ENCODE data around the gene SEC61B.

The SEC61B gene

GRCh38 chr9:99253134-99253533 lies 31.1 kb downstream of the SEC61B start:
- no peak for TF ChIP-seq SPI1 (IDR thresholded peaks at IDR 0.05; ENCODE audit: low read depth, low read length)
- no peak for TF ChIP-seq PAX5 (IDR thresholded peaks at IDR 0.05; ENCODE audit: insufficient read depth, low read length, severe bottlenecking)
- TF ChIP-seq POU2F2 (IDR thresholded peaks at IDR 0.05; ENCODE audit: low read depth, low read length): peak; percentile 80
- peak; percentile 52; the same call in 1 of the 2 replicates for TF ChIP-seq POLR2A (IDR thresholded peaks at IDR 0.05; ENCODE audit: low read depth, low read length)
- 0 out of 2 replicates have a peak, but pooled peaks have one; percentile 40 for TF ChIP-seq TAF1 (IDR thresholded peaks at IDR 0.05; ENCODE audit: low read depth, low read length)
- TF ChIP-seq POLR2AphosphoS5 (IDR thresholded peaks at IDR 0.05; ENCODE audit: low read depth, low read length): peak; percentile 61
- DNase-seq (ENCODE audit: insufficient read length, low spot score) (no peak), FAIRE-seq (no peak)

DNA sequence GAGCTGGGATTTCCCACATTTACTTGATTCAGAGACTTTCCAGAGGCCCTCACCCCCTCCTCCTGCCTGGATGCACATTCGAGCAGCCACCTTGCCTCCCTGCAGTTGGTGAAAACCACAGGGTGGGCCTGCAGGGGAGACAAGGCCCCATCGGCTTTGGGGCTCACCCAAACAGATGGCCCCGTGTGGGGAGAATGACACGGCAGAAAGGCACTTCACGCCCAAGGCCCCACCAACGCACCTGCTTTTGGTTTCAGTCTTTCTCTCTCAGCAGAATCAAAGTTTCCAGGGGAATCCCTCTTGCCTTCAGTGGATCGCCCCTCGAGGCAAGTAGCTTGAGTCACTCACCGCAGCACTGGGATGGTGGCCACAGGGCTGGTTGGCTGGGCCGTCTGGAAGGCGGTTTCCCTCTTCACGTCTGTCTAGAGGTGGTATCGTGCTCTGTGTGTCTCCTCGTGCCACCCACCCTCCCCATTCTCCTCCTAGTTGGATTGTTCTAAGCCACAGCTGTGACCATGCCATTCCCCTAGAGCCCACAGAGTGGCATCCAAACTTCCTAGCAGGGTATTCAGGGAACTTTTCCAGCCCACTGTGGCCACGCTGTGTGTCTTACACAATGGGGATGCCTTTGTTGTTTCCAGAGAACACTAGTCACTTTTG lies 31.8 kb downstream of the SEC61B start:
- FAIRE-seq (peak; percentile 99), DNase-seq (ENCODE audit: insufficient read length, low spot score) (peak; percentile 46)
- peak; percentile 41; the same call in 1 of the 2 replicates for TF ChIP-seq POLR2A (IDR thresholded peaks at IDR 0.05; ENCODE audit: low read depth, low read length)
- peak; percentile 80 for TF ChIP-seq POU2F2 (IDR thresholded peaks at IDR 0.05; ENCODE audit: low read depth, low read length)
- TF ChIP-seq POLR2AphosphoS5 (IDR thresholded peaks at IDR 0.05; ENCODE audit: low read depth, low read length): peak; percentile 2; the same call in 1 of the 2 replicates
- no peak for TF ChIP-seq PAX5 (IDR thresholded peaks at IDR 0.05; ENCODE audit: insufficient read depth, low read length, severe bottlenecking)

DNA sequence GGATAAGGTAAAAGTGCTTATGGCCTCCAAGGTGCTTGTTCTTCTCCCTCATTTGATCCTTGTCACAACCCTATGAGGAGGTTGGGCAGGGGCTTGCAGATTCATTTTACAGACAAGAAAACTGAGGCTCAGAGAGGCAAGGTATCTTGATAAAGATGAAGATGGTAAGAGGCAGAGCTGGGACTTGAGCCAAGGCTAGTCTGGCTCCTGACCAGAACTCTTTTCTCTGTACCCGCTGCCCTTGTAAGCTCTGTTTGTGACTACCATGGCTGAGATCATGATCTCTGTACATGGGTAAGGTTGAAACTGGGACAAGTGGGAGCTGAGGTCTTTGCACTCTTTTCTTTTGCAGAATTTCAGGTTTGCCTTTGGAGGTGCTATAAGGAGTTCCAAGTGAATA lies 33.6 kb downstream of the SEC61B start:
- DNase-seq (ENCODE audit: insufficient read length, low spot score) (no peak), FAIRE-seq (no peak)
- no peak for TF ChIP-seq PAX5 (IDR thresholded peaks at IDR 0.05; ENCODE audit: insufficient read depth, low read length, severe bottlenecking)

- no peak for DNase-seq (ENCODE audit: insufficient read length, low spot score)
- TF ChIP-seq SPI1 (IDR thresholded peaks at IDR 0.05; ENCODE audit: low read depth, low read length) (no peak), POLR2A (IDR thresholded peaks at IDR 0.05; ENCODE audit: low read depth, low read length) (no peak), PAX5 (IDR thresholded peaks at IDR 0.05; ENCODE audit: insufficient read depth, low read length, severe bottlenecking) (no peak), POU2F2 (IDR thresholded peaks at IDR 0.05; ENCODE audit: low read depth, low read length) (no peak), TAF1 (IDR thresholded peaks at IDR 0.05; ENCODE audit: low read depth, low read length) (no peak), POLR2AphosphoS5 (IDR thresholded peaks at IDR 0.05; ENCODE audit: low read depth, low read length) (no peak)
- FAIRE-seq: peak; percentile 55
Measured at GRCh38 chr9:99257723-99258389, 35.8 kb downstream of the SEC61B start.

DNA sequence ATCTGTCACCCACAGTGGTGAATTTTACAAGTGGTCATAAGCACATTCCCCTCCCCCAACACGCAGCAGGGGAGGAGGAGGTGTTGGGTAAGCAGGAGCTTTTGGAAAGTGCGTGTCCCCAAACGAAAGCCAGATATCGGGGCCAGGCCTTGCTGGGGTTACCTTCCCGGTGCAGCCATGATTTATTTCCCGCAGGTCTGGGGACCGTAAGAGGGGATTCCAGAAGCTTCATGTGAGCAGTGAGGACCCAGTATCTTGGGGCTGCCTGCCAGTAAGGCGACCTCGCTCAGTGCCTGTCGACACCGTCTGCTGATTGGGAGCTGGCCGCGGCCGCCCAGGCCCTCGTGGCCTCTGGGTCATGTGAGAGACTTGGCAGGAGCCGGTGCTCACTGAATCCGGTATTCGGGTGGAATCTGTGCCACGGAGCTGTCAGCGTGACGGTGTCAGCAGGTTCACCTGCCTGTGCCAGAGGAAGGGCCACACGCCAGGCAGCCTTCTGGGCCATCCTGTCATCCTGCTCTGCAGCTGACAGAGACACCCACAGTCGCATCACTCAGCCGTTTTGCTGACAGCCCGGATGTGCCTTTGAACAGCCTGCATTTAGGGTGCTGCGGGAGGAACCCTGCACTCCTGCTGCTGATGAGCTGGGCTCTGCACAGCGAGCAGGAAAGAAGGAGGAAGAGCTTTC lies 37.3 kb downstream of the SEC61B start:
- peak; percentile 91 for FAIRE-seq
- TF ChIP-seq SPI1 (IDR thresholded peaks at IDR 0.05; ENCODE audit: low read depth, low read length) (no peak), POU2F2 (IDR thresholded peaks at IDR 0.05; ENCODE audit: low read depth, low read length) (no peak), POLR2AphosphoS5 (IDR thresholded peaks at IDR 0.05; ENCODE audit: low read depth, low read length) (0 out of 2 replicates have a peak, but pooled peaks have one; percentile 58), TAF1 (IDR thresholded peaks at IDR 0.05; ENCODE audit: low read depth, low read length) (peak; percentile 41)
- no peak for DNase-seq (ENCODE audit: insufficient read length, low spot score)

GRCh38 chr9:99261923-99262322 lies 39.8 kb downstream of the SEC61B start:
- no peak for DNase-seq (ENCODE audit: insufficient read length, low spot score)
- TF ChIP-seq POLR2A (IDR thresholded peaks at IDR 0.05; ENCODE audit: low read depth, low read length): no peak
- TF ChIP-seq TAF1 (IDR thresholded peaks at IDR 0.05; ENCODE audit: low read depth, low read length): no peak
- TF ChIP-seq SPI1 (IDR thresholded peaks at IDR 0.05; ENCODE audit: low read depth, low read length): no peak
- no peak for TF ChIP-seq POU2F2 (IDR thresholded peaks at IDR 0.05; ENCODE audit: low read depth, low read length)
- TF ChIP-seq PAX5 (IDR thresholded peaks at IDR 0.05; ENCODE audit: insufficient read depth, low read length, severe bottlenecking): no peak
- TF ChIP-seq POLR2AphosphoS5 (IDR thresholded peaks at IDR 0.05; ENCODE audit: low read depth, low read length): no peak
- no peak for FAIRE-seq

GRCh38 chr9:99262949-99263418 lies 40.9 kb downstream of the SEC61B start:
- peak; percentile 72 for FAIRE-seq
- no peak for DNase-seq (ENCODE audit: insufficient read length, low spot score)
- TF ChIP-seq PAX5 (IDR thresholded peaks at IDR 0.05; ENCODE audit: insufficient read depth, low read length, severe bottlenecking) (no peak), POLR2A (IDR thresholded peaks at IDR 0.05; ENCODE audit: low read depth, low read length) (no peak), POU2F2 (IDR thresholded peaks at IDR 0.05; ENCODE audit: low read depth, low read length) (peak; percentile 86), POLR2AphosphoS5 (IDR thresholded peaks at IDR 0.05; ENCODE audit: low read depth, low read length) (no peak), SPI1 (IDR thresholded peaks at IDR 0.05; ENCODE audit: low read depth, low read length) (no peak), TAF1 (IDR thresholded peaks at IDR 0.05; ENCODE audit: low read depth, low read length) (no peak)

GRCh38 chr9:99264070-99264680 lies 42.1 kb downstream of the SEC61B start:
- TF ChIP-seq SPI1 (IDR thresholded peaks at IDR 0.05; ENCODE audit: low read depth, low read length) (no peak), POU2F2 (IDR thresholded peaks at IDR 0.05; ENCODE audit: low read depth, low read length) (no peak), TAF1 (IDR thresholded peaks at IDR 0.05; ENCODE audit: low read depth, low read length) (no peak), POLR2A (IDR thresholded peaks at IDR 0.05; ENCODE audit: low read depth, low read length) (no peak)
- DNase-seq (ENCODE audit: insufficient read length, low spot score): no peak
- no peak for FAIRE-seq

- DNase-seq (ENCODE audit: insufficient read length, low spot score) (no peak), FAIRE-seq (no peak)
- no peak for TF ChIP-seq POLR2AphosphoS5 (IDR thresholded peaks at IDR 0.05; ENCODE audit: low read depth, low read length)
- no peak for TF ChIP-seq PAX5 (IDR thresholded peaks at IDR 0.05; ENCODE audit: insufficient read depth, low read length, severe bottlenecking)
- no peak for TF ChIP-seq SPI1 (IDR thresholded peaks at IDR 0.05; ENCODE audit: low read depth, low read length)
- TF ChIP-seq TAF1 (IDR thresholded peaks at IDR 0.05; ENCODE audit: low read depth, low read length): no peak
- no peak for TF ChIP-seq POLR2A (IDR thresholded peaks at IDR 0.05; ENCODE audit: low read depth, low read length)
- TF ChIP-seq POU2F2 (IDR thresholded peaks at IDR 0.05; ENCODE audit: low read depth, low read length): no peak
Measured at GRCh38 chr9:99265691-99266090, 43.6 kb downstream of the SEC61B start.

Measured in GM12891 (cell line).